Stimulated activated naive CD4-positive, alpha-beta T cell treated with Interleukin-2 at 50 U/mL for 16 hours (primary cell): Measurements from ENCODE around the gene SMPD3.
"Not testable (repeated sequence)": the region's sequence is repeated elsewhere in the genome, so short reads cannot be mapped to it uniquely, and the experiment has no call there.

Experiments used
- DNase-seq: peaks from one replicate; lab custom pipeline; 2025; lab: John Stamatoyannopoulos, UW

SMPD3 gene

GRCh38 chr16:68448360-68448970, at the start of gene SMPD3:
Gene SMPD3 (minus strand): TSS chr16:68448508. CDS start chr16:68372181, 76,327 bp downstream.
- DNase-seq = peak; percentile 99

DNA sequence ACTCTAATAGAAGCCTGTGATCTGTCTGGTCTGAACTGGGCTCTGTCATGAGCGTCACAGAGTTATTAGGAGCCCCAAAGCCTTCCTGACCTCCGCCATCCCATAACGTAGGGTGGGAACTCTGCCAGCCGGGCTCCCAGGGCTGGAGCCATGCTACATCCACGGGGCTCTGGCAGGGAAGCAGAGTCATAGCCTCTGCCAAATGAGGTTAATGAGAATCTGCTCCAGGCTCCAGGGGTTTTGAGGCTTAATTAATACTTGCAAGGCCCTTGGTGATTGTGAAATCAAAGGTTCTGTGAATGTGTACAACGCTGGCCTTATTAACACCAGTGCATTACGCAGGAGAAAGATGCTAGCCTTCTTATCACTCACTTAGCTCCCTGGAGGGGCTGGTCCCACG, 48.4 kb upstream of the SMPD3 start:
- DNase-seq = no peak

DNA sequence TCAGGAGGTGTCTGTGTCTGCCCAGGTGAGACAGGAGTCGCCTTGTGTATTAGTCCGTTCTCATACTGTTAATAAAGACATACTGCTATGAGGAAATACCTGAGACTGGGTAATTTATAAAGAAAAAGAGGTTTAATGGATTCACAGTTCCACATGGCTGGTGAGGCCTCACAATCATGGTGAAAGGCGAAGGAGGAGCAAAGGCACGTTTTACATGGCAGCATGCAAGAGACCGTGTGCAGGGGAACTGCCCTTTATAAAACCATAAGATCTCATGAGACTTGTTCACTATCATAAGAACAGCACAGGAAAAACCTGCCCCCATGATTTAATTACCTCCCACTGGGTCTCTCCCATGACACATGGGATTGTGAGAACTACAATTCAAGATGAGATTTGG, 46.0 kb upstream of the SMPD3 start:
- DNase-seq = not testable (repeated sequence)

DNA sequence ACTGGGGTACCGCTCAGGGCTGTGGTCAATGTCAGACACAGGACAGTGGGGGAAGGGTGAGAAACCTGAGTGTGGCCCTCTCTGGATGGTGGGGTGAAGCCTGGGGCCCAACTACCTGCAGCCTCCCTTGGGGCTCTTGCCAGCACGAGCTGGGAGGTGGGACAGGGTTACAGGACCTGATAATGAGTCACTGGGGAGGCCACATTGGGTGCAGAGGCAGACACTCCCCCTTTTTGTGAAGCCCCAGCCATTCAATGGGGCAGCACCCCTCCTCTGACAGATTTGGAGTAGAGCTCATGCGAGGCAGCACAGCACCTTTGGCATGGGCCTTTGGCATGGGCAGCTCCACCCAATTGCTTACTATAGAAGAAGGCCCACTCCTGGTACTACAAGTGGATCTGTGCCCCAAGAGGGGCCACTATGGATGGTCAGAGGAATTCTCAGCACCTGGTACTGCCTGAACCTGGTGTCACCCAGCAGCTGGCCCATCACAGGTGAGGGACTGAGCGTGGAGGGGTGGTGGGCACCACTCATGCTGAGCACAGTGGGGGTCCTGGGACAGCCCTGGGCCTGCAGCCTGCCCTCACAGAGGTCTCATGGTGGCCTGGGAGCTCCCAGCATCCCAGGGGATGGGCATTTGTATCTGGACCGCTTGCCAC, 45.2 kb upstream of the SMPD3 start:
- no peak for DNase-seq

DNA sequence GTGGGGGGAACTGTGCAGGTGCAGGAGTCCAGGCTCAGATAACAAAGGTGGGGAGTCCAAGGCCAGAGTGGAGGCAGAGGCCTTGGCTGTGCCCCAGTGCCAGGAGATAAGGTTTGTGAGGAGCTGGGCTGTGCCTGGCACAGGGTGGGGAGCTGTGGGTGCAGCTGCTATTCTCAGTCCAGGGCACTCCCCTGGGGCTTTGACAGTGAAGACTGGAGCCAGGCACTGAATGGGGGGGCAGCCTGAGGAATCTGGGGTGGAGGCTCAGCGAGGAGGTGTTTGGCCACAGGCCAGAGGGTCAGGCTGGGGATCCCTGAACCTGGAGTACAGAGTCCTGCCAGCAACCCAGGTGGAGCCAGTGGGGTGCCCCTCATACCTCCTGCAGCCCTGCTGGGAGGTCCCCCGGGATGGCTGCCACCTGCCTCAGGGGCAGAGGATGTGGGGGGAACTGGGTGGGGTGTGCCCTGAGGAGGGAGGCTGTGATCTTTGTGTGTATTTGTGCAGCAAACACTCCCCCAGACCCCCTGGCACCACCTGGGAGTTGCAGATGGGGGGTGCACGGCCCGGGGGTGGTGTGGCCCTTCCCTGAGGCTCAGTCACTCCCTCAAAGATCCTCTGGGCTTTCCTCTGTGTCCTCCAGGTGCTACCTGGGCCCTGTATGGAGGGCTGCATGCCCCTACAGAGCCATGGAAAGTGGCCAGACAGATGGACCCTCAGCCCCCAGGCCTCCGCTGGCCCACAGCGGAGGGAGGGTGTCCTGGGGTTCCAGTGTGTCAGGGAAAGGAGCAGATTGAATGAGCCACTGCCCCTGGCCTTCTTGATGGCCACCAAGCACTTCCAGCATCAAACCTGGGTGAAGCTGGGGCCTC, 44.5 kb upstream of the SMPD3 start:
- DNase-seq = no peak

DNA sequence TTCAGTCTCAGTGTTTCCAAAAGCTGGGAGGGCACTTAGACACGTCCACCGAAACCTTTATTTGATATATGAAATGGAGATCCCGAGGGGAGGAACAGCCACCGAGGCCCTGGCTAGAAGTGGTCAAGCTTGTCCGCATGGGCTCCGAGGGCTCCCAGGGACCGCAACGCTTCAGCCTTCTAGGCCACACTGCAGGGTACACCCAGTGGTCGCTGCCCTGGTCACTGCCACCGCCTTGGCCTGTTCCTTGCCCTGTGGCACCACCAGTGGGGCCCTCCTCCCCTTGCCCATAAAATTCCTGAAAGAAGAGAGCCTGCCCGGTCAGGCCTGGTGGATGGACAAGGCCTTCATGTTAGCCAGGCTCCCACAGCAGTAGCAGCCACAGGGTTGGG, 43.8 kb upstream of the SMPD3 start:
- no peak for DNase-seq

DNA sequence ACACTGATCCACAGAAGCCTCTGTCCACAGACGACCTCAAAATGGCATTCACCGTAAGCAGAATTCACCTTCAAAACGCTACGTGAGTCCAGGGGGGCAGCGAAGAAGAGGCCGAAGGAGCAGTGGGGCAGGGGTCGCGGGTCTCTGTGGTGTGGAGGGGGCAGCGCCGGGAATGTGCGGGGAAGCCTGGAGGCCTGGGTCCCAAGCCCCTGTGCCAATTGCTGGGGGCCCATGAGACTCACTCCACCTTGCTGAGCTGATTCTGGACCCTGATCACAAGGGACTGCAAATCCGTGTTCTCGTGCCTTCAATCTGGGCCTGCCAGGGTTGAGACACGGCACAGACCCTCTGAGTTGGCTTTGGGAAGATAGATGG, 43.3 kb upstream of the SMPD3 start:
- DNase-seq = no peak

DNA sequence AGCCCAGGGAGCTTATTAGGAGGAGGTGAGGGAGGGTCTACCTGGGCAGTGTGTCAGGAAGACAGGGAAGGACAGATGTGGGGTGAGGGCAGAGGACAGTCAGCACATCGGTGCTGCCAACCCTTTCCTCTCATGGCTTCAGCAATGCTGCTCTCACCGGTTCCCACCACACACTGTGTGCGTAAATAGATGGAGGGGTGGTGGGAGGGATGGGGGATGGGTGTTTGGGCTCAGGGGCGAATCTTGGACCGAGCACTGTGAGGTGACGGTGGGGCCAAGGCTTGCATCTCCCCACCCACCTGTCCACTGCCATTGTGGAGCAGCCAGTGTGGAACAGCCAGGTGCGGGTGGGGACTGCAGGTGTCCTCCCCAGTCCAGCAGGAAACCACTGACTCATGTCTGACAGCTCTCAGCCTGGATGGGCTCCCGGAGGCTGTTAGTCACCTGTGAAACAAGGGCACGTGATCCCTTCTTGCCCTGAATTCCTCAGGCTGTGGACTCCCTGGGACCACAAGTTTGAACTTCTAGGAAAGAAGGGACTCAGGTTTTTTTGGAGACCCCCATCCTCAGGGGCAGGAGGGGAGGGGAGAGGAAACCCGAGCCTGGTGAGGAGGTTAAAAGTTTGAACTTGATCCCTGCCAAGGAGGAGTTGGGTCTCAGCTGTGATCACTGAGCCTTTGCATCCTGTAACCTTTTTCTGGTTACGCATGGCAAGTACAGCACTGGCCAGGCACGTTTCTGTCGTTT, 42.7 kb upstream of the SMPD3 start:
- no peak for DNase-seq

- no peak for DNase-seq
These were observed 42.0 kb upstream of the SMPD3 start for GRCh38 chr16:68490358-68490757.

DNA sequence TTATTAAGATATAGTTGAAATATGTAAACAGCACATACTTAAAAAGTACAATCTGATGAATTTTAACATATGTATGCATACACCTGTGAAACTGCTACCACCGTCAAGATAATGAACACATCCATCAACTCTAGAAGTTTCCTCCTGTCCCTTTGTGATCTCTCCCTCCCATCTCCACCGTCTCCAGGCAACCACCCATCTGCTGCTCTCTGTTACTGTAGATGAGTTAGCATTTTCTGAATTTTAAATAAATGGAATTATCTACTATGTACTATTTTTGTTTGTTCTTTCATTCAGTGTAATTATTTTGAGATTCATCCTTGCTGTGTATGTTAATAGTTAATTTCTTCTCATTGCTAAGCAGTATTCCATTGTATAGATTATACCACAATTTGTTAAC, 40.2 kb upstream of the SMPD3 start:
- no peak for DNase-seq

- DNase-seq = no peak
These were observed 39.4 kb upstream of the SMPD3 start for GRCh38 chr16:68487669-68488068.

GRCh38 chr16:68487203-68487514, 38.9 kb upstream of the SMPD3 start:
- DNase-seq = no peak

- DNase-seq = no peak
These were observed 38.3 kb upstream of the SMPD3 start for GRCh38 chr16:68486502-68487202.

GRCh38 chr16:68481636-68482035, 33.3 kb upstream of the SMPD3 start:
- no peak for DNase-seq

DNA sequence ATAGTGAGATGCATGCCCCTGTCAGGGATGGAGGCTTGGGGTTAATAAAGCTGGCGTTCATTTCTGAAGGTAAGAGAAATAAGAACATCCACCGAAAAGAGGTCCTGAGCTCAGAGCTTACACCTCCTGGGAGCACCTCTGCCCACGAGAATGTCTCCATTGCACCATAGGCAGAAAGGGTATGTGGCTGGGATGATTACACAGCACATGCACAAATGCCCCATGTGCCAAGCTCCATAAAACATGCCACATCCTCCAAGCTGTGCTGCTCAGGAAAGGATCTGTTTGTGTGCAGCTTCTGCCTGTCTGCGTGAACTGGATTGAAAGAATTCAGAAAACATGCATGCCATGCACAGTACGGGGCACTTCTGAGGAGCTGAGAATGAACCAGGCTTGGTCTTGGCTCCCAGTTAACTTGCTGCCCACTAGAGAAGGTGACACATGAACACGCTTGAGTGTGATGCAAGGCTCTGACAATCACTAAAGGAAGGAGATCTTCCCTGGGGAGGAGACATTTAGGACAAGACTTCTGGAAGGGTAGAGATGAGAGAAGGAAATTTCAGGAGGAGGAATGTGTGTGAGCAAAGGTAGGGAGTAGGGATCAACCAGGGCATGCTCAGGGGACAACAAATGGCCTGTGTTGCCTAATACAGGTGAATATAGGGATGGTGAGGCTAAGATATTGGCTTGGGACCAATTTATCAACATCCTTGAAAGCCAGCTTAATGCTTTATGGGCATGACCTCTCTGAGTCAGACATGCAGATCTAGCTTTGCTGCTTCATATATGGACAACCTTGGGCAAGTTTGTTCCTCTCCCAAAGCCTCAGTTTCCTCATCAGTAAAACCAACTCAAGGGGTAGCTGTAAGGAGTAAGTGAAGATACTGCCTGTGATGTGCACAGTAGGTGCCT, 32.0 kb upstream of the SMPD3 start:
- DNase-seq = no peak

GRCh38 chr16:68479271-68479670, 31.0 kb upstream of the SMPD3 start:
- DNase-seq = no peak

DNA sequence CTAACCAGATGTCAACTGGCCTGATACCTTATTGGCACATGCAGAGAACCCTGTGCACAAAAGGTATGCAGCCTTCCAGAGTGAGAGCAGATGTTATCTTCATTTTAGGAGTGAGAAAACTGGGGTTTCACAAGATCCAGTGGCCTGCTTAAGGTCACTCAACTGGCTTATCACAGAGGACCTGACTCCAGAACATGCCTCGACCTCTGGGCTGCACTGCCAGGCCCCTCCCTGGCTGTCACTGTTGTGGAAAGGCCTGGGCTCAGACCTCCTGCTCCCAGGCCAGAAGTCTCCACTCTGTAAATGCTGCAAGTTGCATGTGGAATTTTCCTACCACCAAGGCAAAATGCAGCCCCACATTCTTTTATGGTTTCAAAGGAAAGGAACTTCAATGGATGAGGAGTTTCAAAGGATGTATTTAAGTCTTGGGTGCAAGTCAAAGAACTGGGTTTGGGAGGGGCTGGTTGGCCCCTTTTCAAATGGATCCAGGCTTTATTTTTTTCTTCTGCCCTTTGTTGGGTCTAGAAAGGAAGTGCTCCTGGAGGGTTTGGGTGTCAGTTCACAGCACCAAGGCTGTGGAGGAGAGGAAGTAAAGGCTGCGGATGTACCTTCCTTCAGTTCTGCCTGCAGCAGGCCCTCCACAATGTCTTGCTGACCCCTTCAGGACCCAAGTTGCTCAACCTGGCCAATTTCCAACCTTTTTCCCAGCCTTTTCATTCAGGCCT, 30.4 kb upstream of the SMPD3 start:
- DNase-seq = no peak

DNA sequence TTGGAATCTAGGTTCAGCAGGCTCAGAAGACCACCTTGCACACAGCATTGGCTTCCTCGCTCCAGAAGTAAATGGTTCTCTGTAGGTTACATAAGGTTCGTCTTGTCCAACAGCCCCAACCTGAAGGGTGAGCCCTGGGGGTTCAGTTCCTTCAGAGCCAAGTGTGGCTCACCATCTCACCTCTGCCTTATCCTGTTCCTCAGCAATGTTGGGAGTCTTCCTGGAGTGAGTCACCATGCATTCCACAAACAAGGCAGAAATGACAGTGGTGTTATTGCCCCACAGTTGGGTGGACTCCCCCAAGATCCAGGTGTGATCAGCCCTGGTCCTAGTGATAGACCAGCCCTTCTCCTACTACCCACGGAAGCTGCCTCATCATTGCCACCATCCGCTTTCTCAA, 26.8 kb upstream of the SMPD3 start:
- DNase-seq = no peak

DNA sequence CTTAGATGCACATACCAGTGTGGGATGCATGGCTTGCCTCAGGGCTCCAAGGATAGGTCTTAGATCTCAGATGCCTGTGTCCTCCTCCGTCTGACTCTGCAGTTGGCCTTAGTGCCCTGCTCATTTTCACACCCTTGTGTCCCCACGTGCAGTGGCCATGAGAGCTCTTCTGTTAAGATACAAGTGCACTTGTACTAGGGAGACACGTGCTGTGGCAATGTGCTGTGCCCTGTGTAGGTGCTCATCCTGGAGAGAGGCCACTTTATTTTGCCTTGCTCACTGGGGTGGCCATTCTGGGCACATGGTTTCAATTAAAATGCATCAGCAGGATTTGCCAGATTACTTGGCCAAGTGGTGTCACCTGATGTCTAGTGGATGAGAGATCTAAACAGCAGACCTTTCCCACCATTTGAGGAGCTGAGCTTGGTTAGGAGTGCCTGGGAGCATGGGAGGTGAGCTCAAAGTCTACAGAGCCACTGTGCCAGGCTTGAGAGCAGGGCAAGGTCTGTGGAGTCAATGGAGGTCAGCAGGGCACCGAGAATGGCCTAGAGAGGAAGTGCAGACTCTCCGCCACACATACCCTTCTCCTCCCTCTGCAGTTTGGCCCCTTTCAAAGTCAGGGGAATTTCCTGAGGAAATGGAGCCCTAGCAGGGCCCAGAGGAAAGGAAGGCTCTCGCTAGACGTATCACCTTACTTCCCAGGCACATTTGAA, 25.2 kb upstream of the SMPD3 start:
- no peak for DNase-seq

DNA sequence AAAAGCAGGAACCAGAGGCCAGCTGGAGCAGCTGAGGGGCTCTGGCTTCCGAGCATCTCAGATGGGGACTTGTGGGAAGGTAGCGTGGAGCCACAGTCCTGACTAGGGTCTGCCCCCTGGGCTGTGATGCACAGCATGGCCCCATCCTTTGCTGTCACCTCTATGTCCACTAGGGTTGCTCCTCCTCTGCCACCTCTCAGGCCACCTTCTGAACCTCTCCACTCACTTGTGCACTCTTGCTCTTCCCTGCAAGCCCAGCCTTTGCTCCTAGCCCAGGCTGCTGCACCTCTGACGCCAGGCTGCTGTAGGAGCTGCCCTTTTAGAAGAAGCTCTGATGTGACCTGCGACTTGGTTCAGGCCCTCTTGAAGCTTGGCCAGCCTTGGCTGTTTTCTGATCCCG, 24.3 kb upstream of the SMPD3 start:
- no peak for DNase-seq
